Lower leg skin (tissue), 4 donors: Measurements from ENCODE around the gene NSG1. TPM values are rescaled to one million over a fixed set of nuclear protein-coding genes. Genes with fewer than 3 reads are reported as not detected.

Experiments
- DNase-seq, 2 donors: peaks; one replicate each; pipeline ENCODE4 v3.0.0-alpha.2; 2019; ENCODE audit warnings: low spot score in 2 of 2
- H3K4me3 ChIP-seq: fragments of 200-600 bp; sonication (generic); 2 replicates; pipeline ENCODE4 v1.5.1; 2017; ENCODE audit warnings: mild to moderate bottlenecking, low read depth; ENCODE audit not compliant: poor library complexity, severe bottlenecking
- POLR2A ChIP-seq, 2 donors: fragments of 450-650 bp; IDR thresholded peaks; one replicate each; pipeline ENCODE4 v1.6.1; 2016 to 2017; ENCODE audit warnings: antibody characterized with exemption in 2 of 2, mild to moderate bottlenecking in 1 of 2, moderate library complexity in 1 of 2
- whole genome bisulfite sequencing, 2 donors: methylation state at CpG; one replicate each; pipeline ENCODE4 v1.1.5; 2018; 5-methylcytosine and 5-hydroxymethylcytosine counted together
- intact Hi-C: fragments of 100-400 bp; cut with DNase I; formaldehyde crosslinking; loops from one replicate; pipeline ENCODE4 v1.15.0; 2023; ENCODE audit warnings: low total_unique reads
- total RNA-seq, 4 donors: library from RNA; depleted of rRNA; stranded (reverse); fragments of >200 nt; gene quantifications; one replicate each; pipeline ENCODE4 v1.1.0, GENCODE V29; 2016
- TF ChIP-seq, protein P1 (sequence below), 3 donors: fragments of 450-650 bp; IDR thresholded peaks; one replicate each; pipeline ENCODE4 v1.5.1; 2016; ENCODE audit warnings: antibody characterized with exemption in 3 of 3, mild to moderate bottlenecking in 3 of 3, moderate library complexity in 2 of 3

The NSG1 gene
- total RNA-seq, 4 donors from 2014 or later = 109 to 158 (median 139) TPM

GRCh38 chr4:4377732-4378460 lies 9.0 kb upstream of the NSG1 start:
- no peak overlapping the region for H3K4me3 ChIP-seq
- TF ChIP-seq POLR2A (IDR thresholded peaks at IDR 0.05) = no peak
- TF ChIP-seq, protein P1, sequence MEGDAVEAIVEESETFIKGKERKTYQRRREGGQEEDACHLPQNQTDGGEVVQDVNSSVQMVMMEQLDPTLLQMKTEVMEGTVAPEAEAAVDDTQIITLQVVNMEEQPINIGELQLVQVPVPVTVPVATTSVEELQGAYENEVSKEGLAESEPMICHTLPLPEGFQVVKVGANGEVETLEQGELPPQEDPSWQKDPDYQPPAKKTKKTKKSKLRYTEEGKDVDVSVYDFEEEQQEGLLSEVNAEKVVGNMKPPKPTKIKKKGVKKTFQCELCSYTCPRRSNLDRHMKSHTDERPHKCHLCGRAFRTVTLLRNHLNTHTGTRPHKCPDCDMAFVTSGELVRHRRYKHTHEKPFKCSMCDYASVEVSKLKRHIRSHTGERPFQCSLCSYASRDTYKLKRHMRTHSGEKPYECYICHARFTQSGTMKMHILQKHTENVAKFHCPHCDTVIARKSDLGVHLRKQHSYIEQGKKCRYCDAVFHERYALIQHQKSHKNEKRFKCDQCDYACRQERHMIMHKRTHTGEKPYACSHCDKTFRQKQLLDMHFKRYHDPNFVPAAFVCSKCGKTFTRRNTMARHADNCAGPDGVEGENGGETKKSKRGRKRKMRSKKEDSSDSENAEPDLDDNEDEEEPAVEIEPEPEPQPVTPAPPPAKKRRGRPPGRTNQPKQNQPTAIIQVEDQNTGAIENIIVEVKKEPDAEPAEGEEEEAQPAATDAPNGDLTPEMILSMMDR (IDR thresholded peaks at IDR 0.05) = no peak
- WGBS, 2 donors = 73 to 78% methylated on average over 23 of the region's 23 CpGs
- intact Hi-C loops = no loop called here
- no peak for DNase-seq

GRCh38 chr4:4379540-4380087 lies 7.3 kb upstream of the NSG1 start:
- TF ChIP-seq, protein P1 (IDR thresholded peaks at IDR 0.05) = no peak
- TF ChIP-seq POLR2A (IDR thresholded peaks at IDR 0.05) = no peak
- no peak overlapping the region for H3K4me3 ChIP-seq
- intact Hi-C loops = no loop called here
- no peak for DNase-seq
- 52 to 67% methylated on average over 6 of the region's 6 CpGs for WGBS, 2 donors

DNA sequence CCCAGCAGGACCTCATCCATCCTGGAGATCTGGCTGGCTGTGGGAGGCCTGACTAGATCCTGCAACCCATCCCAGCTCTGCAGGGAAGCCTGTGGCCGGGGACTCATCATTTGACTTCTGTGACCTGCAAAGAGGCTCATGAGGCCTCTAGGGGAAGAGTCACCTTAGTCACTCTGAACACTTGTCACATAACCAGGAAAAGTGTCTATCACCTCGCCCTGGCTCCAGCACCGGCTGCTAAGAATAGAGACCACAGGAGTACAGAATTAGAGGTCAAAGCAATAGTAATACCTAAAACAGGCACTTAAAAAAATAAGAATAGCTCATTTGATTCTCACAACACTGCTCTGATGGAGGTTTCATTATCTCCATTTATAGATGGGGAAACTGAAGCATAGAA lies 3.8 kb upstream of the NSG1 start:
- WGBS, 2 donors = 71 to 92% methylated on average over 3 of the region's 3 CpGs
- intact Hi-C loops = no loop called here
- no peak overlapping the region for H3K4me3 ChIP-seq
- DNase-seq = no peak
- TF ChIP-seq, protein P1 (IDR thresholded peaks at IDR 0.05) = no peak
- no peak for TF ChIP-seq POLR2A (IDR thresholded peaks at IDR 0.05)

DNA sequence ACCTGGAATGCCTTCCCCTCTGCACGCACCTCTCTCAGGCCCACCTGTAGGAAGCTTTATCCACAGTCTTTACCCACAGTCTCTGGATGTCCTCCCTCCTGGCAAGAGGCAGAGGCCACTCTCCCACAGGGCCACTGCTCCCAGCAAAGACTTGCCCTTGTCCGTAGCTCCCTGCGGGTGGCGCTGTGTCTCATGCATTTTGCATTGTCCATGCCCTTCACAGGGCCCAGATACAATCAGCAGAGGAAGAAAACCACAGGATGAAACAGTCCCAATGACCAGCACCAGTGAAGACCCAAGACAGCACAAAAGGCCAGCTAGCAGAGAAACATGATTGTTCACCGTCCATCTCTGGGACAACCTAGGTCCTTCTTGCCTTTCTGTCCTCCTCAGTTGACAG lies 2.1 kb upstream of the NSG1 start:
- TF ChIP-seq, protein P1 (IDR thresholded peaks at IDR 0.05) = no peak
- TF ChIP-seq POLR2A (IDR thresholded peaks at IDR 0.05) = no peak
- WGBS, 2 donors = 43 to 73% methylated on average over 5 of the region's 5 CpGs
- intact Hi-C loops = no loop called here

DNA sequence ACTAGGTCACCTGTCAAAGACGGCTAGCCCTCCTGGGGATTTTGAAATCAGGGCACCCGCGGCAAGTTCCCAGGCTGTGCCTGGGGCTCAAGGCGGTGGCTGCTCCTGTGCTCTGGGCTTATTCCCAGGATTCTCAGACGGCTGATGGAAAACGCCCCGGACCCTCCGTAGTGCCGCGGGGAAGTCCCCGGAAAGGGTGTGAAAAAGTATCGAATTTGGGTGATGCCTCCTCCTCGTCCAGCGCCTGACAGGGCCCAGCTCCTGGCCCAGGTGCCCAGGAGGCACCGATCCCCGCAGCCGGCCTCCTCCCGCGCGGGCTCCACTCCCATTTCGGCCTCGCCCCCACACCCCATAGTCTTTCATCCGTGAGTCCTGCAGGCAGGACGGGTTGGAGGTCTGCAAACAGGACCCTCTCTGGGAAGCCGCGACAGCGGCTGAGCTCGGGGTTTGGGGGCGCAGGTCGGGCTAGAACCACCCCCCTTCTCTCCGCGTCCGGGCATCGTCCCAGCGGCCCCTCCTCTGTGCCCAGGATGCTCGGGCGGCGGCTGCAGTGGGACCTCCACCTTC lies 1.1 kb upstream of the NSG1 start:
- 0 to 8% methylated on average over 11 to 32 of the region's 38 CpGs for WGBS, 2 donors
- DNase-seq = no peak
- H3K4me3 ChIP-seq = no peak overlapping the region
- intact Hi-C loops = no loop called here
- TF ChIP-seq, protein P1 (IDR thresholded peaks at IDR 0.05) = no peak
- TF ChIP-seq POLR2A (IDR thresholded peaks at IDR 0.05) = no peak

More for the DNA sequence above, 2.1 kb upstream of the NSG1 start:
- no peak overlapping the region for H3K4me3 ChIP-seq
- no peak for DNase-seq
